A673 (cell line): Measurements from ENCODE around the gene GRPEL2. TPM values are rescaled to one million over a fixed set of nuclear protein-coding genes. Genes with fewer than 3 reads are reported as not detected.
"Not testable (repeated sequence)": the region's sequence is repeated elsewhere in the genome, so short reads cannot be mapped to it uniquely, and the experiment has no call there.

Source experiments
- BruUV-seq: library from RNA; stranded (reverse); fragments of 400-500 nt; replicated peaks from 2 replicates; lab custom pipeline; 2021; lab: Mats Ljungman, UMichigan
- CTCF ChIA-PET: fragments of 300-600 bp; sonication (Branson Sonifier 250); formaldehyde crosslinking; loops from one replicate; lab custom pipeline; 2022; ENCODE audit warnings: antibody characterized with exemption; lab: Charles Lee
- POLR2A ChIA-PET: fragments of 300-600 bp; sonication (Branson Sonifier 250); formaldehyde crosslinking; loops from one replicate; lab custom pipeline; 2022; ENCODE audit warnings: antibody characterized with exemption; ENCODE audit not compliant: low non-redundant PET; lab: Charles Lee
- DNase-seq: peaks from one replicate; pipeline ENCODE4 v3.0.0-alpha.2; 2015; ENCODE audit warnings: low spot score
- H3K27ac ChIP-seq: fragments of 200-600 bp; sonication (generic); 2 replicates; pipeline ENCODE4 v1.5.1; 2016; ENCODE audit warnings: mixed run types, low read depth, mild to moderate bottlenecking, mixed read lengths, antibody characterized with exemption, low read length; ENCODE audit not compliant: poor library complexity, severe bottlenecking
- H3K27me3 ChIP-seq: fragments of 200-600 bp; sonication (generic); replicated peaks from 2 replicates; pipeline ENCODE4 v1.6.1; 2017; ENCODE audit warnings: mixed run types, low read depth, mild to moderate bottlenecking, mixed read lengths, antibody characterized with exemption, low read length; ENCODE audit not compliant: insufficient read depth, poor library complexity
- H3K36me3 ChIP-seq: fragments of 200-600 bp; sonication (generic); 2 replicates; pipeline ENCODE4 v1.6.1; 2016; ENCODE audit warnings: mixed run types, mild to moderate bottlenecking, mixed read lengths, antibody characterized with exemption, low read length; ENCODE audit not compliant: insufficient read depth, poor library complexity, severe bottlenecking
- H3K4me1 ChIP-seq: fragments of 200-600 bp; sonication (generic); 2 replicates; pipeline ENCODE4 v1.6.1; 2017; ENCODE audit warnings: mixed run types, mild to moderate bottlenecking, mixed read lengths, antibody characterized with exemption, low read length; ENCODE audit not compliant: insufficient read depth, poor library complexity, severe bottlenecking
- H3K4me3 ChIP-seq: fragments of 200-600 bp; sonication (generic); 2 replicates; pipeline ENCODE4 v1.5.1; 2016; ENCODE audit warnings: low read depth, mixed run types, mild to moderate bottlenecking, mixed read lengths, low read length; ENCODE audit not compliant: poor library complexity, severe bottlenecking
- H3K9me3 ChIP-seq: fragments of 200-600 bp; sonication (generic); 2 replicates; pipeline ENCODE4 v1.6.1; 2016; ENCODE audit warnings: mixed run types, low read depth, mild to moderate bottlenecking, mixed read lengths, antibody characterized with exemption, low read length; ENCODE audit not compliant: poor library complexity, severe bottlenecking
- EZH2 ChIP-seq: fragments of 200-600 bp; sonication (generic); IDR thresholded peaks from 2 replicates; pipeline ENCODE4 v1.6.1; 2017; ENCODE audit warnings: borderline replicate concordance, low read depth, mild to moderate bottlenecking, mixed read lengths, antibody characterized with exemption, low read length; ENCODE audit not compliant: poor library complexity, severe bottlenecking
- intact Hi-C: fragments of 100-400 bp; cut with micrococcal nuclease; formaldehyde crosslinking; loops from one replicate; pipeline ENCODE4 v1.10.0; 2022; ENCODE audit not compliant: unreplicated experiment
- total RNA-seq: library from RNA; stranded (reverse); gene quantifications from 2 replicates; pipeline ENCODE4 v1.2.3, GENCODE V29; 2021
- TF ChIP-seq, protein P1 (sequence below): fragments of 300-800, 200-600 bp; sonication (generic); conservative IDR thresholded peaks from 2 replicates; pipeline ENCODE4 v1.5.1; 2017; ENCODE audit warnings: low read depth, mild to moderate bottlenecking, antibody characterized with exemption, low read length, moderate library complexity, mixed read lengths

Gene GRPEL2
- total RNA-seq, 1 experiment from 2014 or later: 33.2 TPM

DNA sequence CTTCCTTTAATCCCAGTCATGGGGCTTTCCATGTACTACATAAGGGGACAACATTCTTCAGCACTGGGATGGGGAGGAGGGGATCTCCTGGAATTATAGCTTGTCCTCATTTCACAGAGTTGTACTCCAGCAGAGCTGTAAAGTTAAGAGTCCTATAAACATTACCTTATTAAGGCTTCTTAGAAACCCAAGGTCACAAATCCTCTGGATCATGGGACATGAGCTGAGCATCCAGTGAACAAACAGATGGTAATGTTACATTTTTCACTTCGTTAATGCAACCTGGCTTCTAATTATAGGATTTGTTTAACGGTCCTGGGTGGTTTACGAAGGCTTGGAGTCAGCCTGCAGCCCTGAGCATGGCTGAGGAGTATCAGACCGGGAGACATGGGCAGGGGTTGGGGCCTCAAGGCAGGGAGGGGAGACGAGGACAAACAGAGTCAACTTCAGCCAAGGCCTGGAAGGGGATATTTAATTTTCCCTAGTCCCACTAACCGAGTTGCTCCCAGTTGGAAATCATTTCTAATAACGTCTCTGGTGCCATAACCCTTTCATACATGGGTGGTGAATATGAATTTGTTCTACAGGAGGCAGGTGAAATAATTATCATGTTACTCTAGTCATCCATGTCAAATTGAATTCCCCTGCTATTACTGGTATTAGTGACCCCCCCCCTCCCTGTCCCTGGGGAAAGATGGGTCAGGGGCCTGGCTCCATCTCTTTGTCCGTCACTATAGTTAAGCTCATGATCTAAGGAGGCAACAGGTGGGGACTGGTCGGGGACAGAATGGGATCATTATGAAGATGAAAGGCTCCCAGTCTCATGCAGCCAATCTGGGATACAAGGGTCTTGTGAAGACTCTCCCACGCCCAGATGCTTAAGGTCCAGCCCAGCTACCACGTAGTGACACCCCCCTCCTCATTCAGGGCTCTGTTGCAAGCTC, 44.5 kb downstream of the GRPEL2 start:
- intact Hi-C loops: no loop called here
- POLR2A ChIA-PET: no interaction called here

DNA sequence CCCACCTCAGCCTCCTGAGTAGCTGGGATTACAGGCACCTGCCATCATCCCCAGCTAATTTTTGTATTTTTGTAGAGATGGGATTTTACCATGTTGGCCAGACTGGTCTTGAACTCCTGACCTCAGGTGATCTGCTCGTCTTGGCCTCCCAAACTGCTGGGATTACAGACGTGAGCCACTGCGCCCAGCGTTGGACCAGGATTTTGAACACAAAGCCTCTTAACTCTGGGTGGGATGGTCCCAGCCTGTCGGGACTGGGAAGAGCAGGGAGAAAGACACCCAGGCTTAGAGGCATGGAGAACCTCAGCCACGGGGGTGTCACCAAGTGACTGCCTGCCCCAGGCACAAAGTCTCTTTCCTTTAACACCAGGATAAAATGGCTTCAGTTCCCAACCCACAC, 45.8 kb downstream of the GRPEL2 start:
- H3K27ac ChIP-seq, H3K4me3 ChIP-seq, H3K36me3 ChIP-seq, CTCF ChIA-PET, intact Hi-C loops, H3K9me3 ChIP-seq, BruUV-seq, H3K4me1 ChIP-seq, H3K27me3 ChIP-seq, POLR2A ChIA-PET, DNase-seq: not testable (repeated sequence)

More for the DNA sequence above, 44.5 kb downstream of the GRPEL2 start:
- DNase-seq: no peak
- BruUV-seq: no TSS peak
- H3K9me3 ChIP-seq: no peaks in the 10 kb centered on the region
- H3K4me3 ChIP-seq: no peak overlapping the region
- H3K27ac ChIP-seq: no peak overlapping the region
- CTCF ChIA-PET: interaction anchor here (0.6 kb wide), 1 partner anchor 1853 kb away, joined by 3 read pairs; no protein-coding TSS in a partner anchor
- no peaks in the 10 kb centered on the region for H3K36me3 ChIP-seq
- TF ChIP-seq, protein P1, sequence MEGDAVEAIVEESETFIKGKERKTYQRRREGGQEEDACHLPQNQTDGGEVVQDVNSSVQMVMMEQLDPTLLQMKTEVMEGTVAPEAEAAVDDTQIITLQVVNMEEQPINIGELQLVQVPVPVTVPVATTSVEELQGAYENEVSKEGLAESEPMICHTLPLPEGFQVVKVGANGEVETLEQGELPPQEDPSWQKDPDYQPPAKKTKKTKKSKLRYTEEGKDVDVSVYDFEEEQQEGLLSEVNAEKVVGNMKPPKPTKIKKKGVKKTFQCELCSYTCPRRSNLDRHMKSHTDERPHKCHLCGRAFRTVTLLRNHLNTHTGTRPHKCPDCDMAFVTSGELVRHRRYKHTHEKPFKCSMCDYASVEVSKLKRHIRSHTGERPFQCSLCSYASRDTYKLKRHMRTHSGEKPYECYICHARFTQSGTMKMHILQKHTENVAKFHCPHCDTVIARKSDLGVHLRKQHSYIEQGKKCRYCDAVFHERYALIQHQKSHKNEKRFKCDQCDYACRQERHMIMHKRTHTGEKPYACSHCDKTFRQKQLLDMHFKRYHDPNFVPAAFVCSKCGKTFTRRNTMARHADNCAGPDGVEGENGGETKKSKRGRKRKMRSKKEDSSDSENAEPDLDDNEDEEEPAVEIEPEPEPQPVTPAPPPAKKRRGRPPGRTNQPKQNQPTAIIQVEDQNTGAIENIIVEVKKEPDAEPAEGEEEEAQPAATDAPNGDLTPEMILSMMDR: no peak
- TF ChIP-seq EZH2: no peak
- no peaks in the 10 kb centered on the region for H3K4me1 ChIP-seq
- peaks cover 5% of the 10 kb centered on the region for H3K27me3 ChIP-seq

DNA sequence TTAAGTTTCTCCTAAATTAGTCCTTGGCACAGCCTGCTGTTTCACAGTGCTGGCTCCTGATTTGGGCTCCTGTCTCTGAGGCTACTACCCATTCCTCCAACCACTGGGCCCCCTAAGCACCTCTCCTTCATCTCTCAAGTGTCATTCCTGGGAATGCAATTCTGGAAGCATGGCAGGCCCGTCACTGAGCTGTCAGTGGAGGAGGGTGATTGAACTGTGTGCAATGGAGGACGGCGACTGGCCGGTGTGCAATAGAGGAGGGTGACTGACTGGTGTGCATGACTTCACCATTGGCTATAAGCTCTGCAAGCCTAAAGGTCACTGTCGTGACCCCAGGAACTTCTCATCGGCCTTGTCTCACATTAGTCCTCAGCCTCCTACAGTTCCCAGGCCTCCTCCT, 46.2 kb downstream of the GRPEL2 start:
- Histone ChIP-seq H3K9me3 (no peaks in the 10 kb centered on the region), H3K36me3 (no peaks in the 10 kb centered on the region), H3K4me3 (no peak overlapping the region), H3K27ac (no peak overlapping the region), H3K4me1 (no peaks in the 10 kb centered on the region), H3K27me3 (peaks cover 6% of the 10 kb centered on the region)
- no peak for DNase-seq
- ChIA-PET CTCF (no interaction called here), POLR2A (no interaction called here)
- intact Hi-C loops: no loop called here
- TF ChIP-seq, protein P1: no peak
- TF ChIP-seq EZH2: no peak
- no TSS peak for BruUV-seq
